ENCODE data around the gene TCTN1. TPM values are rescaled to one million over a fixed set of nuclear protein-coding genes. Genes with fewer than 3 reads are reported as not detected.

TCTN1 gene
- total and polyA plus RNA-seq, 2 of the 4 experiments (the other 2 are of a cell fraction) = 11.7 to 18.8 TPM

DNA sequence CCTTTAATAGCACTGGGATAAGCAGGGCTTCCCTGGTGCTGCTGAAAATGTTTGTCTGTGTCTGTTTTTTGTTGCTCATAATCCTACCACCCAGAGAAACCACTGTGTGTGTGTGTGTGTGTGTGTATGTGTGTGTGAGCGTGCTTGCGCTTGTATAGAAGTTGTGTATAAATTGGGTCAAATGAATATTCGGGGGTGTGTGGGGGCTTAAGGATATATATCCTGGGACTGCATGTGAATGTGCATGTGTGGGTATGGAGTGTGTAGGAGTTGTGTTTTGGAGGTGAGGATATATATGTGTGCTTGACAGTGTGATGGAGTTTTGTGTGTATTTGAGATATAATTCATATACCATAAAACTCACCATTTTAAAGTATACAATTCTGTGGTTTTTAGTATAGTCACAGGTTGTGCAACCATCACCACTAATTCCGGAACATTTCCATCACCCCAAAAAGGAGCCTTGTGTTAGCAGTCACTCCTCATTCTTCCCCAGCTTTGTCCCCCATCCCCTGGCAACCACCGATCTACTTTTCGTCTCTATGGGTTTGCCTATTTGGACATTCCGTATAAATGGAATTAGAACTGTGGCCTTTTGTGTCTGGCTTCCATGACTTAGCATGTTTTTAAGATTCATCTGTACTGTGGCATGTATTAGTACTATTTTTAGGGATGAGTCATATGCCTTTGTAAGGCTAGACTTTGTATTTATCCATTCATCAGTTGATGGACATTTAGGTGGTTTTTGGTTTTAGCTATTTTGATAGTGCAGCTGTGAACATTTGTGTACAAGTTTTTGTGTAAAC is 25.6 kb downstream of the TCTN1 start (continued):
- TF ChIP-seq USF2 (IDR thresholded peaks at IDR 0.05; ENCODE audit: low read depth, low read length) = no peak

GRCh38 chr12:110640275-110641025 is 26.5 kb downstream of the TCTN1 start:
- Histone ChIP-seq H4K5ac (ENCODE audit: low read depth, low read length) (peak overlapping the region; percentile 43; the same call in 1 of the 2 replicates), H3K27me3 (ENCODE audit: control insufficient read depth, insufficient read depth, low read length) (no peaks in the 10 kb centered on the region), H2AK5ac (ENCODE audit: low read depth, low read length) (no peak overlapping the region), H2AFZ (replicated peaks; ENCODE audit: low read length, poor library complexity) (no peak overlapping the region), H3K9me1 (ENCODE audit: insufficient read depth, low read length) (peaks cover 22% of the 10 kb centered on the region), H2AK9ac (replicated peaks; ENCODE audit: low read depth, low read length, poor library complexity) (no peak overlapping the region), H2BK120ac (ENCODE audit: low read depth, low read length) (peak overlapping the region; percentile 41), H3K27ac (ENCODE audit: insufficient read depth, low read length) (no peak overlapping the region), H3K56ac (ENCODE audit: extremely low read depth, insufficient read depth, low read length) (no peak overlapping the region), H2BK15ac (ENCODE audit: low read depth, low read length) (no peak overlapping the region; the same call in 2 of the 3 replicates), H3K79me1 (ENCODE audit: low read depth in 1 of 2, low read length in 2 of 2) (peaks cover 0 to 12% of the 10 kb centered on the region in 2 experiments; a peak in 1 of 4 replicates), H3K9ac (ENCODE audit: low read depth, low read length) (no peak overlapping the region), H3K9me3 (ENCODE audit: control insufficient read depth, insufficient read depth, low read length) (no peaks in the 10 kb centered on the region), H4K91ac (ENCODE audit: insufficient read depth, low read depth, low read length) (no peak overlapping the region), H3K18ac (ENCODE audit: low read depth, low read length) (peak overlapping the region; percentile 14; the same call in 1 of the 2 replicates), H2BK20ac (ENCODE audit: low read depth, low read length) (peak overlapping the region; percentile 43; the same call in 1 of the 2 replicates), H3K4me3 (ENCODE audit: insufficient read depth, low read depth, low read length) (no peak overlapping the region), H3K23ac (ENCODE audit: low read depth, low read length) (0 out of 2 replicates have a peak overlapping the region, but pooled peaks have one; percentile 13), H3K4me2 (ENCODE audit: low read depth, low read length) (no peak overlapping the region), H3K14ac (replicated peaks; ENCODE audit: low read depth, low read length) (no peak overlapping the region), H2BK5ac (ENCODE audit: low read depth, low read length, poor library complexity, severe bottlenecking) (no peak overlapping the region), H4K8ac (ENCODE audit: low read depth in 2 of 2, low read length in 2 of 2) (peak overlapping the region in 1 of 2 experiments; percentile 2; a peak in 1 of 4 replicates), H3K36me3 (ENCODE audit: control insufficient read depth, insufficient read depth, low read length) (no peaks in the 10 kb centered on the region), H3K4me1 (ENCODE audit: control insufficient read depth, insufficient read depth, low read length) (peaks cover 20% of the 10 kb centered on the region), H3K4ac (ENCODE audit: low read depth, low read length) (peak overlapping the region; percentile 49), H4K20me1 (ENCODE audit: insufficient read depth, low read length) (peaks cover 4% of the 10 kb centered on the region; the same call in 1 of the 2 replicates)
- CTCF ChIA-PET = interaction anchor here (0.6 kb wide), 1 partner anchor 21 kb away, joined by 3 read pairs; no protein-coding TSS in a partner anchor
- no peak for ATAC-seq (ENCODE audit: low read depth)
- WGBS, 2 experiments (ENCODE audit: extremely low coverage in 2 of 2, insufficient read length in 1 of 2) = 94% methylated on average over 12 of the region's 15 CpGs; no CpG with 5 or more reads in 1 of the 2 experiments
- in situ Hi-C loops (cut with MboI; ENCODE audit: low sequenced_read_pairs) (no loop called here), dilution Hi-C loops (cut with HindIII; ENCODE audit: low sequenced_read_pairs, unreplicated experiment) (no loop called here), intact Hi-C loops (cut with micrococcal nuclease) (no loop called here)
- no peak for DNase-seq
- POLR2A ChIA-PET (ENCODE audit: unreplicated experiment) = no interaction called here
- BruUV-seq (replicated peaks) = no TSS peak
- TF ChIP-seq MAZ (IDR thresholded peaks at IDR 0.05; ENCODE audit: borderline replicate concordance, low read depth, low read length) (no peak), ELK1 (IDR thresholded peaks at IDR 0.05; ENCODE audit: borderline replicate concordance, low read depth, low read length) (no peak)

Measured in IMR-90 (cell line).